Measurements from ENCODE around the gene HIC1. TPM values are rescaled to one million over a fixed set of nuclear protein-coding genes. Genes with fewer than 3 reads are reported as not detected.

The HIC1 gene
- total RNA-seq, 2 donors from 2014 or later = 20.5 to 33.1 TPM

GRCh38 chr17:2053380-2054261, 1.3 kb upstream of the HIC1 start:
- Histone ChIP-seq H3K4me1 (replicated peaks) (peaks cover 4% of the 10 kb centered on the region), H3K27ac (peak overlapping the region; percentile 77 to 82), H3K36me3 (no peaks in the 10 kb centered on the region), H3K27me3 (replicated peaks; ENCODE audit: insufficient read depth) (no peaks in the 10 kb centered on the region), H3K4me3 (peak overlapping the region; percentile 43 to 46), H3K9me3 (no peaks in the 10 kb centered on the region)
- DNase-seq (ENCODE audit: low spot score) = peak; percentile 64
- 12% methylated on average over 54 of the region's 84 CpGs for WGBS
- TF ChIP-seq POLR2A (IDR thresholded peaks at IDR 0.05) (no peak), CTCF (IDR thresholded peaks at IDR 0.05) (peak in 3 of 4 experiments; percentile 46 to 83 (median 76)), POLR2AphosphoS5 (IDR thresholded peaks at IDR 0.05) (peak; percentile 10)
- intact Hi-C loops (cut with DNase I) = loop anchor here (2.0 to 10.0 kb wide), 4 partner anchors 191 to 341 kb away; partner anchors contain the start of genes SGSM2 and TSR1

GRCh38 chr17:2054262-2054511, 716 bp upstream of the HIC1 start:
- Histone ChIP-seq H3K9me3 (no peaks in the 10 kb centered on the region), H3K36me3 (no peaks in the 10 kb centered on the region), H3K4me3 (peak overlapping the region; percentile 43 to 46), H3K27me3 (replicated peaks; ENCODE audit: insufficient read depth) (no peaks in the 10 kb centered on the region), H3K27ac (peak overlapping the region; percentile 77 to 82), H3K4me1 (replicated peaks) (peaks cover 4% of the 10 kb centered on the region)
- WGBS = 2% methylated on average over 16 of the region's 16 CpGs
- DNase-seq (ENCODE audit: low spot score) = no peak
- intact Hi-C loops (cut with DNase I) = loop anchor here (2.0 to 10.0 kb wide), 4 partner anchors 191 to 341 kb away; partner anchors contain the start of genes SGSM2 and TSR1
- TF ChIP-seq POLR2AphosphoS5 (IDR thresholded peaks at IDR 0.05) (no peak), CTCF (IDR thresholded peaks at IDR 0.05) (no peak), POLR2A (IDR thresholded peaks at IDR 0.05) (no peak)

GRCh38 chr17:2055292-2056205, 646 bp downstream of the HIC1 start:
- Histone ChIP-seq H3K4me3 (peak overlapping the region; percentile 43 to 46), H3K9me3 (no peaks in the 10 kb centered on the region), H3K27ac (peak overlapping the region; percentile 77 to 82), H3K27me3 (replicated peaks; ENCODE audit: insufficient read depth) (no peaks in the 10 kb centered on the region), H3K36me3 (no peaks in the 10 kb centered on the region), H3K4me1 (replicated peaks) (peaks cover 4% of the 10 kb centered on the region)
- intact Hi-C loops (cut with DNase I) = loop anchor here (2.0 to 10.0 kb wide), 5 partner anchors 37 to 339 kb away; partner anchors contain the start of genes SGSM2 and TSR1
- no peak for TF ChIP-seq CTCF (IDR thresholded peaks at IDR 0.05)
- no peak for TF ChIP-seq POLR2AphosphoS5 (IDR thresholded peaks at IDR 0.05)
- no peak for TF ChIP-seq POLR2A (IDR thresholded peaks at IDR 0.05)
- 17% methylated on average over 80 of the region's 113 CpGs for WGBS
- DNase-seq (ENCODE audit: low spot score) = no peak

- Histone ChIP-seq H3K4me3 (peak overlapping the region; percentile 43 to 46), H3K4me1 (replicated peaks) (no peaks in the 10 kb centered on the region), H3K36me3 (no peaks in the 10 kb centered on the region), H3K27me3 (replicated peaks; ENCODE audit: insufficient read depth) (no peaks in the 10 kb centered on the region), H3K9me3 (no peaks in the 10 kb centered on the region), H3K27ac (peak overlapping the region; percentile 77 to 82)
- WGBS = 53% methylated on average over 84 of the region's 85 CpGs
- TF ChIP-seq POLR2A (IDR thresholded peaks at IDR 0.05) (no peak), POLR2AphosphoS5 (IDR thresholded peaks at IDR 0.05) (no peak), CTCF (IDR thresholded peaks at IDR 0.05) (no peak)
- intact Hi-C loops (cut with DNase I) = loop anchor here (5.0 to 10.0 kb wide), 2 partner anchors 36 to 338 kb away; no protein-coding TSS in a partner anchor
- DNase-seq (ENCODE audit: low spot score) = no peak
Measured at GRCh38 chr17:2056206-2057174, 1.6 kb downstream of the HIC1 start.
